ENCODE results near the gene SLC35F3.

- TF ChIP-seq, protein P1, sequence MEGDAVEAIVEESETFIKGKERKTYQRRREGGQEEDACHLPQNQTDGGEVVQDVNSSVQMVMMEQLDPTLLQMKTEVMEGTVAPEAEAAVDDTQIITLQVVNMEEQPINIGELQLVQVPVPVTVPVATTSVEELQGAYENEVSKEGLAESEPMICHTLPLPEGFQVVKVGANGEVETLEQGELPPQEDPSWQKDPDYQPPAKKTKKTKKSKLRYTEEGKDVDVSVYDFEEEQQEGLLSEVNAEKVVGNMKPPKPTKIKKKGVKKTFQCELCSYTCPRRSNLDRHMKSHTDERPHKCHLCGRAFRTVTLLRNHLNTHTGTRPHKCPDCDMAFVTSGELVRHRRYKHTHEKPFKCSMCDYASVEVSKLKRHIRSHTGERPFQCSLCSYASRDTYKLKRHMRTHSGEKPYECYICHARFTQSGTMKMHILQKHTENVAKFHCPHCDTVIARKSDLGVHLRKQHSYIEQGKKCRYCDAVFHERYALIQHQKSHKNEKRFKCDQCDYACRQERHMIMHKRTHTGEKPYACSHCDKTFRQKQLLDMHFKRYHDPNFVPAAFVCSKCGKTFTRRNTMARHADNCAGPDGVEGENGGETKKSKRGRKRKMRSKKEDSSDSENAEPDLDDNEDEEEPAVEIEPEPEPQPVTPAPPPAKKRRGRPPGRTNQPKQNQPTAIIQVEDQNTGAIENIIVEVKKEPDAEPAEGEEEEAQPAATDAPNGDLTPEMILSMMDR (IDR thresholded peaks at IDR 0.05; ENCODE audit: insufficient read depth, low read length, poor library complexity, severe bottlenecking), result no peak
- TF ChIP-seq EZH2phosphoT487 (conservative IDR thresholded peaks at IDR 0.05; ENCODE audit: low read length), result no peak
Measured at GRCh38 chr1:233884461-233885151, 19.9 kb upstream of the SLC35F3 start.
